Iris pigment epithelial cell (primary cell): Measurements from ENCODE around the gene TUT7.
A peak's percentile ranks its signal among the peaks of the same experiment; 100 is the strongest.
"Not testable (repeated sequence)": the region's sequence is repeated elsewhere in the genome, so short reads cannot be mapped to it uniquely, and the experiment has no call there.

Source experiments
- DNase-seq: peaks from one replicate; pipeline ENCODE4 v3.0.0-alpha.2; 2011; ENCODE audit warnings: low read depth

Gene TUT7

GRCh38 chr9:86300701-86301100 is 53.5 kb downstream of the TUT7 start:
- DNase-seq, result no peak

GRCh38 chr9:86298873-86299272 is 55.3 kb downstream of the TUT7 start:
- no peak for DNase-seq

GRCh38 chr9:86290341-86290740 is 63.9 kb downstream of the TUT7 start:
- DNase-seq, result not testable (repeated sequence)

GRCh38 chr9:86288499-86289198 is 65.6 kb downstream of the TUT7 start:
- no peak for DNase-seq

GRCh38 chr9:86287013-86287412 is 67.2 kb downstream of the TUT7 start:
- DNase-seq, result peak; percentile 76

- DNase-seq, result no peak
Observed at GRCh38 chr9:86286278-86286677, 67.9 kb downstream of the TUT7 start.

- DNase-seq, result no peak
Observed at GRCh38 chr9:86285261-86285660, 68.9 kb downstream of the TUT7 start.

GRCh38 chr9:86282979-86283535 is 71.2 kb downstream of the TUT7 start:
- DNase-seq, result peak; percentile 96

- DNase-seq, result peak; percentile 93
Observed at GRCh38 chr9:86282077-86282978, 71.9 kb downstream of the TUT7 start, which contains the start of gene ISCA1. ISCA1 (minus strand) TSS chr9:86282538; CDS start chr9:86282458, 80 bp downstream.

GRCh38 chr9:86281593-86282076 is 72.6 kb downstream of the TUT7 start:
- DNase-seq, result no peak

GRCh38 chr9:86280580-86280979 is 73.6 kb downstream of the TUT7 start:
- no peak for DNase-seq

- peak; percentile 46 for DNase-seq
Observed at GRCh38 chr9:86279839-86280238, 74.4 kb downstream of the TUT7 start.

- DNase-seq, result no peak
Observed at GRCh38 chr9:86277072-86277471, 77.1 kb downstream of the TUT7 start.

GRCh38 chr9:86275962-86276361 is 78.2 kb downstream of the TUT7 start:
- peak; percentile 28 for DNase-seq

GRCh38 chr9:86274821-86275643 is 79.2 kb downstream of the TUT7 start:
- no peak for DNase-seq

- no peak for DNase-seq
Observed at GRCh38 chr9:86272221-86272620, 82.0 kb downstream of the TUT7 start.

GRCh38 chr9:86263876-86264275 is 90.3 kb downstream of the TUT7 start:
- peak; percentile 18 for DNase-seq

- DNase-seq, result no peak
Observed at GRCh38 chr9:86262492-86262891, 91.7 kb downstream of the TUT7 start.

- DNase-seq, result no peak
Observed at GRCh38 chr9:86259557-86259956, 94.7 kb downstream of the TUT7 start, which contains the start of gene C9orf153. C9orf153 (minus strand) TSS chr9:86259657; CDS start chr9:86229603, 30,054 bp downstream.

- DNase-seq, result no peak
Observed at GRCh38 chr9:86257391-86257790, 96.8 kb downstream of the TUT7 start.

- DNase-seq, result no peak
Observed at GRCh38 chr9:86256653-86257052, 97.6 kb downstream of the TUT7 start.

GRCh38 chr9:86253577-86253976 is 100.6 kb downstream of the TUT7 start:
- DNase-seq, result no peak
